ENCODE data around the gene AMIGO2.
"Not testable (repeated sequence)": the region's sequence is repeated elsewhere in the genome, so short reads cannot be mapped to it uniquely, and the experiment has no call there.

AMIGO2 gene, protein sequence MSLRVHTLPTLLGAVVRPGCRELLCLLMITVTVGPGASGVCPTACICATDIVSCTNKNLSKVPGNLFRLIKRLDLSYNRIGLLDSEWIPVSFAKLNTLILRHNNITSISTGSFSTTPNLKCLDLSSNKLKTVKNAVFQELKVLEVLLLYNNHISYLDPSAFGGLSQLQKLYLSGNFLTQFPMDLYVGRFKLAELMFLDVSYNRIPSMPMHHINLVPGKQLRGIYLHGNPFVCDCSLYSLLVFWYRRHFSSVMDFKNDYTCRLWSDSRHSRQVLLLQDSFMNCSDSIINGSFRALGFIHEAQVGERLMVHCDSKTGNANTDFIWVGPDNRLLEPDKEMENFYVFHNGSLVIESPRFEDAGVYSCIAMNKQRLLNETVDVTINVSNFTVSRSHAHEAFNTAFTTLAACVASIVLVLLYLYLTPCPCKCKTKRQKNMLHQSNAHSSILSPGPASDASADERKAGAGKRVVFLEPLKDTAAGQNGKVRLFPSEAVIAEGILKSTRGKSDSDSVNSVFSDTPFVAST

DNA sequence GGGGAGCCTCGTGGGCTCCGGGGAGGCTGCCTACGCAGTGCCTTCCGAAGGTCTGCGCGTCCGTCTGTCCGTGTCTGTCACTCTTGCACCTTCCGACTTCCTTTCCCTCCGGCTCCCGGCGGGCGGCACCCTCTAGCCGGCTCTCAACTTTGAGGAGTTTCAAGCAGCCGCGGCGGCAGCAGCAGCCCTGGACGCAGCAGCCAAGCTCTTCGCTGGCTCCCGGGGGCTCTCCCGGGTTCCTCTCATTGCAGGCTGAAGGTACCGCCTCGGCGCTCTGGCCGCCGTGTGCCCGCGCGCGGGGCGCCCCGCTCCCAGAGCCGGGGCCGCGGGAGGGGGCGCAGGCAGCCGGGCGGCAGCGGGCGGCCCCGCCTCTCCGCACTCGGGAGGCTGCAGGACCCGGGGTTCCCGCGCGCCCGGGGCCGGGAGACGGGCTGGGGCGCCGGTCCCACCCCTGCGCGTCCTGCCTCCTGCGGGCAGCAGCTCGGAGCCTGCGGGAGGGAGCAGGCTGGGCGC, at the start of gene AMIGO2, which contains the start of gene PCED1B:
Gene AMIGO2, minus strand, starts transcription at position 492 of the 513 bp plus-strand sequence. CDS start 957 bp downstream, outside the sequence.
Gene PCED1B, plus strand, starts transcription at position 154 of the 513 bp plus-strand sequence. CDS start 155,443 bp downstream, outside the sequence.
- intact Hi-C loops (cut with DNase I) = no loop called here
- peak; percentile 30 to 86 (median 68) for DNase-seq

DNA sequence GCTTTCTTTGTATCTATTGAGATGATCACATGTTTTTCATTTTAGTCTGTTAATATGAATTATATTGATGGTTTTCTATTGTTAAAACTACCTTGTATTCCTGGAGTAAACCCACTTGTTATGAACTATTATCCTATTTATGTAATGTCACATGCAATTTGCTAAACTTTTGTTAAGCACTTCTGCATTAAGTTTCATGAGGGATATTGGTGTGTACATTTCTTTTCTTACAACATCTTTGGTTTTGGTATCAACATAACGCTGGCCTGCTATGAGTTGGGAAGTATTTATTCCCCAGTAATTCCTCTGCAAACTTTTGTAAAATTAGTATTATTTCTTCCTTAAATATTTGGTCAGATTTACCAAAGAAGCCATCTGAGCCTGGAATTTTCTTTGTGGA, 46.5 kb upstream of the AMIGO2 start:
- intact Hi-C loops (cut with DNase I) = no loop called here
- DNase-seq = no peak

DNA sequence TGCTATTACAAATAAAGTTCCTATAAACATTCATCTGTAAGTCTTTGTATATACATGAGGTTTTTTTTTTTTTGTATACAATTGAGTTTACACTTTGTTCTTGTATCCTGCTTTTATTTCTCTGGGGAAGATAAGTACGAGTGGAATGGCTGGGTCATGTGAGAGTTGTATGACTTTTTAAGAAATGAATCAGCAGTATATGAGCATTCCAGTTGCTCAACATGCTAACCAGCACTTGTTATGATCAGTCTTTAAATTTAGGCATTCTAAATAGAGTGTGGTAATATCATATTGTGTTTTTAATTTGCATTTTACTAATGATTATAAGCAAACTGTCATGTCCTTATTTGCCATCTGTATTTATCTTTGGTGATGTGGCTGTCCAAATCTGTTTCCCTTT, 44.7 kb upstream of the AMIGO2 start:
- no peak for DNase-seq
- intact Hi-C loops (cut with DNase I) = no loop called here

DNA sequence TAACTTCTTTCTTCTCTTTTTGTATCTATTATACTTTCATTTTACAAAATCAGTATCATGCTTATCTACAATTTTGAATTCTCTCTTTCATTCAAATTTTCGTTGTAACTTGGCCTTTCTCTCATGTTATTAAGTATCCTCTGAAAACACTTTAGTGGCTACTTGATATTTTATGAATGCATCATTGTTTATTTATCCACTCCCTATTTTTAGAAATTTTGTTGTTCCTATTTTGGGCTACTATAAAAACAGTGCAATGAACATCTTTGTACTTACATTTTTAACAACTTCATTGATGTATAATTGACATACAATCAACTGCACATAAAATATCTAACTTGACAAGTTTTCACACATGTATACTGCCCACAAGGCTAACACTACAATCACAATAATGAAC, 44.0 kb upstream of the AMIGO2 start:
- DNase-seq = no peak
- intact Hi-C loops (cut with DNase I) = no loop called here

DNA sequence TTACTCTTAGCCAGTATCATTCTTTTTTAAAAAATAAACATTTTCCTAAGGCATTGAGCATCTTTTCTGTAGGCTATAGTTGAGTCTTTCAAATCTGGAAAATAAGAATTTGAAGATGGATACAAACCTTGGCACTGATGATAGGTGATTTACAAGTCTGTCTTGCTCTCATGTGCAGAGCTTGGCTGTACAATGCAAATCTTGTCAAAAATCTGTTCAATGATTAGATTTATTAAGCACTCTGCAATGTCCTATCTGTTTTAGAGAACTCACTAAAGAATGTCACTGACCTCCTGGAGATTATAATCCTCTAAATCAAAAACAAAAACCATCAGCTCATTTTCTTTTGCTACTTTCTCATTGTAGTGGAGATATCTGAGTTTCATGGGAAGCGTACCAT, 42.8 kb upstream of the AMIGO2 start:
- no peak for DNase-seq
- intact Hi-C loops (cut with DNase I) = no loop called here

DNA sequence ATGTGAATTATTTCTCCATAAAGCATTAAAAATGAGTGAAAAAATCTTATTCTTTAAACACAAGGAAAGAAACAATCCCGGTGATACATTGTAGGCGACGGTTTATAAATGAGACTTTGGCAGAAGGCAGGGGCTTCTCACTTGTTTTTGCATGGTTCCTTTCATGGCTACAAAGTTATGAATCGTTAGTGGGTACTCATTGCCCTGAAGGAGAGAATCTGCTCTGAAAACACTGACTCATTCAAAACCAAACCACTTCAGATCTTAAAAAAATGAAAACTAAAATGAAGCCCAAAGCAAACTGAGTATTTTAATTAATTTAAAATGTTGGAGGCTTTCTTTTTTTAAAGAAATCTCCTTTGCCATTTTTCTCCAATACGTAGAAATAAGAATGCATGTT, 41.4 kb upstream of the AMIGO2 start:
- no peak for DNase-seq
- intact Hi-C loops (cut with DNase I) = no loop called here

DNA sequence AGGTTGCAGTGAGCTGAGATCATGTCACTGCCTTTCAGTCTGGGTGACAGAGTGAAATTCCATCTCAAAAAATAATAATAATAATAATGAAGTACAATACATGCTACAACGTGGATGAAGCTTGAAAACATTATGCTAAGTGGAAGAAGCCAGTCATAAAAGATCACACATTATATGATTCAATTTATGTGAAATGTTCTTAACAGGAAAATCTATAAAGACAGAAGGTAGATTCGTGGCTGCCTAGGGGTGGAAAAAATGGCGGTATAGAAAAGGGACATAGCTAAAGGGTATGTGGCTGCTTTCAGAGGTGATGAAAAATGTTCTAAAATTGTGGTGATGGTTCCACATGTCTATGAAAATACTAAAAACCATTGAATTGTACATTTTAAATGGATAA, 41.0 kb upstream of the AMIGO2 start:
- no peak for DNase-seq
- intact Hi-C loops (cut with DNase I) = no loop called here

DNA sequence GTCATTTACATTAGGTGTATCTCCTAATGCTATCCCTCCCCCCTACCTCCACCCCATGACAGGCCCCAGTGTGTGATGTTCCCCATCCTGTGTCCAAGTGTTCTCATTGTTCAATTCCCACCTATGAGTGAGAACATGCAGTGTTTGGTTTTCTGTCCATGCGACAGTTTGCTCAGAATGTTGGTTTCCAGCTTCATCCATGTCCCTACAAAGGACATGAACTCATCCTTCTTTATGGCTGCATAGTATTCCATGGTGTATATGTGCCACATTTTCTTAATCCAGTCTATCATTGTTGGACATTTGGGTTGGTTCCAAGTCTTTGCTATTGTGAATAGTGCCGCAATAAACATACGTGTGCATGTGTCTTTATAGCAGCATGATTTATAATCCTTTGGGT, 37.5 kb upstream of the AMIGO2 start:
- intact Hi-C loops (cut with DNase I); DNase-seq: not testable (repeated sequence)

DNA sequence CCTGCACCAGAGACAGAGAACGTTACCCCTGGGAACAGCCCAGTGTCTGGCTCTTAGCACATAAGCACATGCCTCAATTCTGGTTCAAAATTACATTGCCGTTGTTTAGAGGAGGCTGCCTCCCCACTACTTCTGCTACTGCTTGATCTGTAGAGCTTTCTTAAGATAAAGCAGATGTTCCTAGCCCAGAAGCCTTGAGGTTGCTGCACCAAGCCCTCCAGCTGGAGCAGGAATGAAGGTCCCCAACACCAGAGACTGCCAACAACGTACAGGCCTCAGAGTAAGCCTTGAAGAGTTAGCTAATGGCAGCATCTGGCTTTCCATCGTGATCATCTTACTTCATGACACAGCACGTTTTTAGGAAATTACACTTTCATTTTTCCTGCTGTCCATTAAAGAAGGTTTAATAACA, 34.7 kb upstream of the AMIGO2 start:
- intact Hi-C loops (cut with DNase I) = no loop called here

DNA sequence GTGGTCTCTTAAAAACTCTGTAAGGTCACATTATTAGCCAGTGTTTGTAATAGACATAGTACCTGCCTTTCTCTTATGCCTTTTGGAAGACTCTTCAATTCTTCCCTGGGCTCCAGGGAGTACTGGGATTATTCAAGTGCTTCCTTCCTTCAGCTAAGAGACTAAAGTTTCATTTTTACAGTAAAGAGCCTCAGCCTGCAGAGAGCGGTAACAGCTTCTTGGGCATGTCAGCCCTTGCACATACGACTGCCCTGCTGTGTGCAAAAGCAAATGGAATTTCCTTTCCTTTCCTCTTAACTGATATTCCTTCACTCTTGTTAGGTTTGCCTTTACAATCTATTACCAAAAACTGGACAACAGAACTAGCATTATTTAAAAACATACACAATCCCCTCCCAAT, 32.9 kb upstream of the AMIGO2 start:
- DNase-seq = no peak
- intact Hi-C loops (cut with DNase I) = no loop called here

More for the DNA sequence above, 34.7 kb upstream of the AMIGO2 start:
- no peak for DNase-seq

DNA sequence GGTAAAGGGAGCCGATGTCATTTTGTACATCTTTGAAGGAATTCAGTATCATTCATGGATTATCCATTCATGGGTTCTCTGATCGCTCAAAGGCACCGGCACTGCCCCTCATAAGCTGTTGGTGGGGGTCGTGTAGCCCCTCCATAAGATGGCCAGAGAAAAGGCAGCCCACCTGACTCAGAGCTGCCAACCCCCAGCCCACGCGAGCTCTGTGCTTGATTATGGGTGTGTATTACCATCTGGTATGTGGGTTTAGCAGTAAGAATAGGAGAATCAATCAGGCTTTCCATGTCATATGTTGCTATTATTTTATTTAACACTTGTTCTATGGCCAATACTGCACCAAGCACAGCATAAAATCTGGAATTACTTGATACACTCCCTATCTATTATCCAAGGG, 32.1 kb upstream of the AMIGO2 start:
- no peak for DNase-seq
- intact Hi-C loops (cut with DNase I) = no loop called here

DNA sequence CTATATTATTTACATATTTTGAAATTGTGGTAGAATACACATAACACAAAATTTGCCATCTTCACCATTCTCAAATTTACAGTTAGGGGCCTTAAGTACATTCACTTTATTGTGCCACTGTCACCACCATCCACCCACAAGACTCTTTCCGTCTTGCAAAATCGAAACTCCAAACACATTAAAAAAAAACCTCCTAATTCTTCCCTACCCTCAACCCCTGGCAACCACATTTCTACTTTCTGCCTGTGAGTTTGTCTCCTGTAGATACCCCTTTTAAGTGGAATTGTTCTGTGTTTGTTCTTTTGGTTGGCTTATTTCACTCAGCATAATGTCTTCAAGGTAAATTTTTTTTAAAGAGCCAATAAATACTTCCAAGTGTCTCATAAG, 31.6 kb upstream of the AMIGO2 start:
- DNase-seq = no peak
- intact Hi-C loops (cut with DNase I) = no loop called here

DNA sequence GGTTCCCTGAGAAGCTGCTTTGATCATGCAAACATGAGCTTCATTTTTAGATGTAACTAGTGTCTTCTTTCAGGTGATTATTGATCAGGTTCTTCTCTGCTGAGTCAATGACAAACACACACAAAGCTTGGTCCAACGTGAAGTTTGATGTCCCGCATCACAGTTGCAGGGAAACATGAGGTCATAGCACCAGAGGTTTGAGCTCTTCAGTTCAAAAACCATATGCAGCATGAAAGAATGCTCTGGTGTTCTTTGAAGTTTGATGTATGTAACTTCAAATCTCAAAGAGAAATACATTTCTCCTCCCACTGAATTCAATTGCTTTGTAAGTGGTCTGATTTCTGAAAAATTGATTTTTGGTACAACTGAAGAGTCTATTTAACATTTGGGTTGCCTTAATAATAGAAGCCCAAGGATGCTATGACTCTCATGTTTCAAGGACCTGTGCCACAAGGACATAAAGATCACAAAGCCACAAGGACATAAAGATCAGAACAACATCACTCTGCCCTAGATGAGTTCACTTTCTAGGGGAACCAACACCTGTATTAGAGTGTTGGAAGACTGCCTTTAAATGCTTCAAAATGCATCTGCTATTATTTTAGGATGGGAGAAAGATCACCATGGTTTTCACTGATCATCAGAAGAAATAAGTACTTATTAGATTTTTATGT, 31.1 kb upstream of the AMIGO2 start:
- intact Hi-C loops (cut with DNase I) = no loop called here

DNA sequence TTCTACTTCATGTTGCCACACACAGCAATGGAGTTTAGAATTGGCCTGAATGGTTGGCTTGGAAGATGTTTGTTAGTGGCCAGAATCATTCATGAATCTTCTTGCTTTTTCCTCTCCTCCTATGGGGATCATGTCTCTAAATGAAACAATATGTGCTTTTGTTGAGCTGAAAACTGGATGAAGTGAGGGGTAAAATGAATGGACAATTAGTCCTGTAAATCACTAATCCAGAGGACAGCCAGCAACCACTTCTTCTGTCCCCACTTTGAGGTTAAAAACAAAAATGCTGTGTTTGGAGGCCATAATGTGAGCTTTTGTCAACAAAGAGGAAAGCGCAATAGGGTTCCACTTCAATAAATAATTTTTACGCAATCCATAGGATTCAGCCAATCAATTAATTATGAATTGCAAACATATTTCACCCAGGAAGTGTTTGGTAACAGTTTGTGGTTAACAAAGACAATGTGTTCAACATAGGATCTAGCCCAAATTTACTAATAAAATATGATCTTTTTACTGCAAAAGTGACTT, 30.3 kb upstream of the AMIGO2 start:
- intact Hi-C loops (cut with DNase I) = no loop called here
- DNase-seq = no peak

More for the DNA sequence above, 31.1 kb upstream of the AMIGO2 start:
- DNase-seq = no peak

DNA sequence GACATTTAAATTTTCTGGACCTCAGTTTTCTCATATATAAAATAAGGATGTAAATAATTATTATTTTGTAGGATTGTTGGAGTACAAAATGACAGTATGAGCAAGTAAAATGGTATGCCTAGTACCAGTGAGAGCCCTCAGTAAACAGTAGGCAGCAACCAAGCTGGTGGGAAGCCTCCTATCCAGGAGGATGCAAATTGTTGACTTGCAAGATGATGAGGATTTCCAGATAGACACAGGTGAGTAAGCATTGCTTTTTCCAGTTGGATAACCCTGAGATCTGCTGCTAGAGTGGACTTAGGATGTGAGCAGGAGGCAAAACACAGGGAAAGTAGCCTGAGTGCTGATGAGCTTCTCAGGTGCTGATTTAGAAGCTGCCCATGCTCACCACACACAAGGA, 28.2 kb upstream of the AMIGO2 start:
- DNase-seq = no peak
- intact Hi-C loops (cut with DNase I) = no loop called here

DNA sequence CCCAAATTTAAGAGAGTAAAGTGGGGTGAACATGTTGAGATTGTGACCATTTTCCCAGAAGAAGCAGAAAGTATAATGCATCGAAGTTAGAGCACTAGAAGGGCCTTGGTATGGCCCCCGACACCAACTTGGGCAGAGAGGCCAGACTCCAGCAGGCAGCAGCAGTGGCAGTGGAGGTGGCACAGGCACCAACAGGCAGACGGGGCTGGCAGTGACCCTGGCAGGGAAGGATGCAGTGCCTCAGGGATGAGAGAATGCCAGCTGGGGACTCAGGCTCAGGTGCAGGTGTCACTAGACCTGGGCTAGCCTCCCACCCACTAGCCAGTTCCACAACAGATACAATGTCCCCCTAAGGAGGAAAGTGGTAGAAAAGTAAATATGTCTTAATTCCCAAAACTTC, 27.7 kb upstream of the AMIGO2 start:
- DNase-seq = no peak
- intact Hi-C loops (cut with DNase I) = no loop called here

DNA sequence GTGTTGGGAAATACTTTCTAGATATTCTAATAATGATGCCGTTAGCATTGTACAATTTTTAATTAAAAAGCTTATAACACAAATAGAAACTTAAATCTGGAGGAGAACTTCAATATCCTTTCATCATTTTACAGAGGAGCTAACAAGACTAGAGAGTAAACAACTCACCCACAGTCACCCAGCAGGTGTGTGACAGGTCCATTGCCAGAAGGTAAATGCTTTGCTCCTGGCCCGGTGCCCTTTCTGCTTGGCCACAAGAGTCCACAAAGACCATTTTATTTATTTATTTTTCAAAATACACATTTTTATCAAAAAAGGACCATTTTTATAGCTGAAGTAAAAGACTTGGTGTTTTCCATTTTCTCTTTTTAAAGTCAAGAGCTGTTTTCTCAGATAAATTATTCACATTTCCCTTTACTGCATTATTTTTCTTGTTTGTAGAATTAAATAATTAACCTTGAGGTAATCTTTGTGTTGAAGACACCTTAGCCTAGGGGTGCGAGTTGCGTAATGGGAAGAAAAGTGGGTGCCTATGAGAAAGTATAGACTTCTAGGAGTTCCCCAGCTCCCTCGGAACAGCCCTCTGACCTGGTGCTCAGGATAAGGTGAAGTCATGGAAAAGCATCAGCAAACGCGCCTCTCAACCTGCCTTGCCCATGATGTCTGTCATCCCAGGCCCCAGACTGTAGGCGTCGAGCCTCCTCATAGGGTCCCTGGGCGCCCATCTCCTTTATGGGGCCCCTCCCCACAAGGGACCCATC, 26.3 kb upstream of the AMIGO2 start:
- no peak for DNase-seq
- intact Hi-C loops (cut with DNase I) = no loop called here

DNA sequence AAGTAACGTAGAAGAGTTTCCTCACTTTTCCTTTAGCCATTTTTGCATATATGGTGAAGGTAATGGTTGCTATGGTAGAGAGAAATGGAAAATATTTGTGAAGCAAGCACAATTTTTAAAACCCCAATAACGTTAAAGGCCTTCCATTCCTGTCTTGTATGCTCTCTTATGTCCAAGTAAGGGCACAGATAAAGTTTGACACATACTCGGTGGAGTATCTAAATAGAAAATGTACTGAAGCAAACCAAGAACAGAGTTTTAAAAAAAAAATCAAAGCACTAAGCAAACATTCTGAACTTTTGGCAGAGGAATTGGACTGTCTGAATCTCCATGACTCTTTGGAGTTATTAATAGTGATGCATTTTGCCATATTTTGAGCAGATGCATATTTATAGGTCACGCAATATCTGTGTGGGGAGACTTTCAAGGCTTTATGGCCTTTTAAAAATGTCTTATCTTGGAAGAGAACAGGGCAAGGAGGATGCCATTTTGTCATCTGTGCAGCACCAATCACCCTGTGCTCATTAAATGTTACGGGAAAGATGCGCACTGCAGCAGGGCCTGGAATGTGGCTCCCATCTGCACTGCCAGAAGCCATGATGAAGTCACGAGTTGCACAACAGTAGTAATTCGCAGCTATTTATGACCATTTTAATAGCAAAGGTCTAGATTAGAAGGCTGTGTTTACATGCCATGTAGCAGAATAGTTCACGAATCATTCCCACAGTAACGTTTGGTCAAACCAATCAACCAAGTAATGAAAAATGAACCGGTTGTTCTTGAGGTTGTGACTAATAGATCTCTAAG, 23.3 kb upstream of the AMIGO2 start:
- intact Hi-C loops (cut with DNase I) = no loop called here
- DNase-seq = no peak

Measured in head of caudate nucleus (tissue), 42 donors.